ENCODE measurements around the gene WRNIP1.

- TF ChIP-seq CTCF (IDR thresholded peaks at IDR 0.05) (no peak), POLR2A (IDR thresholded peaks at IDR 0.05) (no peak)
Measured at GRCh38 chr6:2782356-2782708, 17.1 kb downstream of the WRNIP1 start.
